Stimulated activated CD4-positive, alpha-beta T cell treated with anti-CD3 and anti-CD28 coated beads, Interleukin-15, amount 100 ng/mL, for 1 hour (primary cell): ENCODE measurements around the gene KIR2DL4.
"Not testable (repeated sequence)": the region's sequence is repeated elsewhere in the genome, so short reads cannot be mapped to it uniquely, and the experiment has no call there.

ENCODE experiments used
- DNase-seq, 2 donors: peaks; one replicate each; pipeline ENCODE4 v3.0.0-alpha.2; 2020; ENCODE audit warnings: low read depth in 1 of 2, low spot score in 1 of 2

The KIR2DL4 gene

DNA sequence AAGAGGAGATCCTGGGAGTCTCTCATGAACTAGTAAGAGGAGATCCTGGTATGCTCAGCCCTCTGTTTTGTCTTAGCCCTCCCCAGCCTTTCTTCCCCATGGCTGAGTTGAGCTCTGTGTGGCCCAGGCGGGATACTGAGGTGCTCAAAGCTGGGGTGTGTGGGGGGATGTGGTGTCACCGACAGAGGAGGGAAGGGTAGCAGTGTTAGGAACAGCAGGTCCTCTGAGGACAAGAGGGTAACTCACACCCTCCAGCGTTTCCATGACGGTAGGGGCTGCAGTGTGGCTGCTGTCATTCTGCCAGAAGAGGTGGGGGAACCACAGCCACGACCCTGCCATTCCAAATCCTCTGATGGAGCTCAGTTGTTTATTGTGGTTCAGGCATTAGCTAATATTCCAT is 691 bp downstream of the KIR2DL4 start:
- no peak for DNase-seq

DNA sequence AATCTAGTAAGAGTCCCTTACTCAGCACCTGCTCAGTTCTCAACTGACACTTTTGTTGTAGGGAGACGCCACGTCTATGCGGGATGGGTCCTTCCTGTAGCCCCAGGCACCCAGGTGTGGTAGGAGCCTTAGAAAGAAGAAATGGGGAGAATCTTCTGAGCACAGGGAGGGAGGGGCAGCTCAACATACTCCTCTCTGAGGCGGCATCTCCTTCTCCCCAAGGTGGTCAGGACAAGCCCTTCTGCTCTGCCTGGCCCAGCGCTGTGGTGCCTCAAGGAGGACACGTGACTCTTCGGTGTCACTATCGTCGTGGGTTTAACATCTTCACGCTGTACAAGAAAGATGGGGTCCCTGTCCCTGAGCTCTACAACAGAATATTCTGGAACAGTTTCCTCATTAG is 1.2 kb downstream of the KIR2DL4 start:
- DNase-seq, result no peak

DNA sequence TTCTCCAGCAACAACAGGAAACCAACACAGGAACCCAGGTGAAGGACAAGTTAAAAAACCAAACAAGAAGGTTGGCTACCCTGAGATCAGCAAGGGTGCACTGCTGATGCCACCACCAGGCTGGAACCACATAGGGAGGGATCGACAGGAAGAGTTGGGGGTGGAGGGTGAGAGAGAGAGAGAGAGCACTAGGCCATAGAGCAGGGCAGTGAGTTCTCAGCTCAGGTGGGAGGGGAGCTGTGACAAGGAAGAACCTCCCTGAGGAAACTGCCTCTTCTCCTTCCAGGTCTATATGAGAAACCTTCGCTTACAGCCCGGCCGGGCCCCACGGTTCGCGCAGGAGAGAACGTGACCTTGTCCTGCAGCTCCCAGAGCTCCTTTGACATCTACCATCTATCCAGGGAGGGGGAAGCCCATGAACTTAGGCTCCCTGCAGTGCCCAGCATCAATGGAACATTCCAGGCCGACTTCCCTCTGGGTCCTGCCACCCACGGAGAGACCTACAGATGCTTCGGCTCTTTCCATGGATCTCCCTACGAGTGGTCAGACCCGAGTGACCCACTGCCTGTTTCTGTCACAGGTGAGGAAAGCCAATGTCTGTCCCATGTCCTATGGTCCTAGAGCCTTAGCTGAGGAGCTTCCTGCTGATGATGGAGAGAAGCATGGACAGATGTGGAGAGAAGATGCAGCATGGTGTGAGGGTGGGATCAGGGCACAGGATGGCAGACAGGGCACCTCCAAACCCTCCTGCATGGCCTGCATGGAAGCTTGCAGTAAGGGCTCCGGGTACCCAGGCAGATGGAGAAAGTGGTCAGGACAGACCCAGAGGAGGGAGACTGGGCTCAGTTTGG is 2.5 kb downstream of the KIR2DL4 start:
- no peak for DNase-seq

DNA sequence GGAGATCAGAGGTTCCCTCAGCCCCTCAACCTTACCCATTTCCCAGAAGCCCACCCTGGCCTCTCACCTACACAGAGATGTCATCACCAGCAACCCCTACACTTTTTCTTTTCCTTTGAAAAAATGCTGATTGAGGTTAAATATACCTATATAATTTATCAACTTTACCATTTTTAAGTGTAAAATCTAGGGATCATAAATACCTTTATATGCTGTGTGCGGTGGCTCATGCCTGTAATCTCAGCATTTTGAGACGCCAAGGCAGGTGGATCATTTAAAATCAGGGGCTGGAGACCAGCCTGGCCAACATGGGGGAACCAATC is 3.1 kb downstream of the KIR2DL4 start:
- no peak for DNase-seq

DNA sequence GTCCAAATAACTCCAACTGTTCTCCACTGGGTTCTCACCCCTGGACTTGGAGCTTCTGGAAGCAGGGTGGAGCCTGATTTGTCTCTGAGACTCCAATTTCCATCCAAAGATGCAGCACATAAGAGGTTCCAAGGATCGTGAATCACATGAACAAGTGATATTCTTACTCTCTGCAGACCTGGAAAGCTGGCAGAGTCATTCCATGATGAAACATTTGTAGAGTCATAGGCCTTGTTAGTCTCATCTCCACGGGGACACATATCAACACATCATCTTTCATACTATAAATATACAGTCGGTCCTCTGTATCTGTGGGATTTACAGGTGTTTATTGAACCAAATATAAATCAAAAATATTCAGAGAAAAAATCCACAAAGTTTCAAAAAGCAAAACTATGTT is 11.2 kb downstream of the KIR2DL4 start:
- not testable (repeated sequence) for DNase-seq

DNA sequence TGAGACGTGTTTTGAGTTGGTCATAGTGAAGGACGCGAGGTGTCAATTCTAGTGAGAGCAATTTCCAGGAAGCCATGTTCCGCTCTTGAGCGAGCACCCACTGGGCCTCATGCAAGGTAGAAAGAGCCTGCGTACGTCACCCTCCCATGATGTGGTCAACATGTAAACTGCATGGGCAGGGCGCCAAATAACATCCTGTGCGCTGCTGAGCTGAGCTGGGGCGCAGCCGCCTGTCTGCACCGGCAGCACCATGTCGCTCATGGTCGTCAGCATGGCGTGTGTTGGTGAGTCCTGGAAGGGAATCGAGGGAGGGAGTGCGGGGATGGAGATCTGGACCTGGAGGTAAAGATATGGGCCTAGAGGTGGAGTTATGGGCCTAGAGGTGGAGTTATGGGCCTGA is 12.8 kb downstream of the KIR2DL4 start, which contains the start of gene KIR3DL1:
Gene KIR3DL1 (plus strand): TSS at position 218 of the 400 bp plus-strand sequence.
- not testable (repeated sequence) for DNase-seq

DNA sequence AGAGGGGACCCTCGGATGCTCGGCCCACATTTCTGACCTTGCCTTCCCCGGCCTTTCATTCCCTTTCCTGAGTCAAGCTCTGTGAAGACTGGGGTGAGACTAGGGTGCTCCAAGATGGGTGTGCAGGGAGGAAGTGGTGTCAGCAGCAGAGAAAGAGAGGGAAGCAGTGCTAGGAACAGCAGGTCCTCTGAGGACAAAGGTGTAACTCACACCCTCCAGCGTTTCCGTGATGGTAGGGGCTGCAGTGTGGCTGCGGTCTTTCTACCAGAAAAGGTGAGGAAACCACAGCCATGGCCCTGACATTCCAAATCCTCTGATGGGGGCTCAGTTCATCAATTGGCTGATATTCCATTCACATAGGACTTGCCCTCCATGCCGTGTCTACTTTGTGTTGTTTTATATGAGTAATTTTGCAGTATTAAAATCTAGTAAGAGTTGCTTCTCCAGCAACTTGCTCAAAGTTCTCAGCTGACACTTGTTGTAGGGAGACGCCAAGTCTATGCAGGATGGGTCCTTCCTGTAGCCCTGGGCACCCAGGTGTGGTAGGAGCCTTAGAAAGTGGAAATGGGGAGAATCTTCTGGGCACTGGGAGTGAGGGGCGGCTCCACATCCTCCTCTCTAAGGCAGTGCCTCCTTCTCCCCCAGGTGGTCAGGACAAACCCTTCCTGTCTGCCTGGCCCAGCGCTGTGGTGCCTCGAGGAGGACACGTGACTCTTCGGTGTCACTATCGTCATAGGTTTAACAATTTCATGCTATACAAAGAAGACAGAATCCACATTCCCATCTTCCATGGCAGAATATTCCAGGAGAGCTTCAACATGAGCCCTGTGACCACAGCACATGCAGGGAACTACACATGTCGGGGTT is 14.5 kb downstream of the KIR2DL4 start:
- DNase-seq, result no peak

DNA sequence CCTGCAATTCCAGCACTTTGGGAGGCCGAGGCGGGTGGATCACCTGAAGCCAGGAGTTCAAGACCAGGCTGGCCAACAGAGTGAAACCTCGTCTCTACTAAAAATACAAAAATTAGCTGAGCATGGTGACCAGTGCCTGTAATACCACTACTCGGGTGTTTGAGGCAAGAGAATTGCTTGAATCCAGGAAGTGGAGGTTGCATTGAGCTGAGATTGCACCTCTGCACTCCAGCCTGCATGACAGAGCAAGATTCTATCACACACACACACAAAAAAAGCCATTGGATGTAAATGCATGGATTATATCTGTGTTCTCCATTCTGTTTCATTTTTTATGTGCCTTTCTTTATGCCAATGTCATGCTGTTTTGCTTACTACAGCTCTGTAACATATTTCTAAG is 21.0 kb downstream of the KIR2DL4 start:
- not testable (repeated sequence) for DNase-seq

DNA sequence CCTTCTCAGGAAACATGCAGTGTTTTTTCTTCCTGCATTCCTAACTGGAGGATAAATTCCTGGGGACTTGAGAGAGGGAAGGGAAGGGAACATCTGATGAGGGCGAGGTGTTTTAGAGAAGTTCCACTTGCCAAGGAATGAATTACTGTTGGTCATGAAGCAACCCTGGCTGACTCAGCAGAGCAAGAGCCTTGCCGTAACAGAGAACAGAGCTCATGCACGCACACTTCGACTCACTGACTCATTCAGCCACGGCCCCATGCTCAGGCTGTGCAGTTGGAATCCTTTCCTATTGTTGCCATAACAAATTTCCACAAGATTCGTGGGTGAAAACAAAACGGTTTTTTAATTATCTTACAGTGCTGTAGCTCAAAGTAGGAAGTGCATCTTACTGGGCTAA is 21.9 kb downstream of the KIR2DL4 start:
- not testable (repeated sequence) for DNase-seq

DNA sequence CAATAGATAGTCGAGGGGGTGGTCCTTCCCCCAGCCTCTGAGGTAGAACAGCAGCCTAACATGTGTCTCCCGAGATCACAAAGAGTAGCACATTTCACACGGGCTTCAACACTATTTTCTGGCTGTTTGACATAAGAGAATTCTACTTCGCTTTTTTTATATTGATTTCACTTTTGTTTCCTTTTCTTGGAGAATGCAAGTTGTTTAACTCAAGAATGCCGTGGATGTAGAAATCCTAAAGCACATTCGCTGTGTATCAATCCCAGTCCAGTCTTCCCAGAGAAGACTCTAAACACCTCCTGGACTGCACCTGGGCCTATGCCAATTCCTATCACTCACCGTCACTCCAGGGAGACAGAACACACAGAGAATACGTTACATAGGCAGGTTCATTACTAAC is 24.7 kb downstream of the KIR2DL4 start:
- not testable (repeated sequence) for DNase-seq

DNA sequence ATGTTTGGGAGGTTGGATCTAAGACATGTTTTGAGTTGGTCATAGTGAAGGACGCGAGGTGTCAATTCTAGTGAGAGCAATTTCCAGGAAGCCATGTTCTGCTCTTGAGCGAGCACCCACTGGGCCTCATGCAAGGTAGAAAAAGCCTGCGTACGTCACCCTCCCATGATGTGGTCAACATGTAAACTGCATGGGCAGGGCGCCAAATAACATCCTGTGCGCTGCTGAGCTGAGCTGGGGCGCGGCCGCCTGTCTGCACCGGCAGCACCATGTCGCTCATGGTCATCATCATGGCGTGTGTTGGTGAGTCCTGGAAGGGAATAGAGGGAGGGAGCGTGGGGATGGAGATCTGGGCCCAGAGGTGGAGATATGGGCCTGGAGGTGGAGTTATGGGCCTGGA is 29.1 kb downstream of the KIR2DL4 start, which contains the start of gene KIR2DS4:
Gene KIR2DS4 (plus strand): TSS at position 181 of the 400 bp plus-strand sequence.
- not testable (repeated sequence) for DNase-seq

DNA sequence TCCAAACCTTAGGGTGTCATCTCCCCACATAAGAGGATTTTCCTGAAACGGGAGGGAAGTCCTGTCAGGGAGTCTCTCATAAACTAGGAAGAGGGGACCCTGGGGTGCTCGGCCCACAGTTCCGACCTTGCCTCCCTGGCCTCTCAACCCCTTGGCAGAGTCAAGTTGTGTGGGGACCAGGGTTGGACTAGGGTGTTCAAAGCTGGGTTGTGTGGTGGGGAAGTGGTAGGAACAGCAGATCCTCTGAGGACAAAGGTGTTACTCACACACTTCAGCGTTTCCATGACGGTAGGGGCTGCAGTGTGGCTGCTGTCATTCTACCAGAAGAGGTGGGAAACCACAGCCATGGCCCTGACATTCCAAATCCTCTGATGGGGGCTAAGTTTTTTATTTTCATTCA is 31.7 kb downstream of the KIR2DL4 start:
- DNase-seq, result not testable (repeated sequence)

DNA sequence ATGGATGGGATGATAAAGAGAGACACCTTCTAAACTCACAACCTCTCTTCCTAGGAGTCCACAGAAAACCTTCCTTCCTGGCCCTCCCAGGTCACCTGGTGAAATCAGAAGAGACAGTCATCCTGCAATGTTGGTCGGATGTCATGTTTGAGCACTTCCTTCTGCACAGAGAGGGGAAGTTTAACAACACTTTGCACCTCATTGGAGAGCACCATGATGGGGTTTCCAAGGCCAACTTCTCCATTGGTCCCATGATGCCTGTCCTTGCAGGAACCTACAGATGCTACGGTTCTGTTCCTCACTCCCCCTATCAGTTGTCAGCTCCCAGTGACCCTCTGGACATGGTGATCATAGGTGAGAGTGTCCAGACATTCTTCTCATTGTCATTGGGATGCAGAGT is 34.1 kb downstream of the KIR2DL4 start:
- DNase-seq, result not testable (repeated sequence)

DNA sequence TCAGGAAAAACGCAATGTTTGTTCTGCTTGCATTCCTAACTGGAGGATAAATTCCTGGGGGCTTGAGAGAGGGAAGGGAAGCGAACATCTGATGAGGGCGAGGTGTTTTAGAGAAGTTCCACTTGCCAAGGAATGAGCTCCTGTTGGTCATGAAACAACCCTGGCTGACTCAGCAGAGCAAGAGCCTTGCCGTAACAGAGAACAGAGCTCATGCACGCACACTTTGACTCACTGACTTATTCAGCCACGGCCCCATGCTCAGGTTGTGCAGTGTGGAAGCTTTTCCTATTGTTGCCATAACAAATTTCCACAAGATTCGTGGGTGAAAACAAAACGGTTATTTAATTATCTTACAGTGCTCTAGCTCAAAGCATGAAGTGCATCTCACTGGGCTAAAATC is 39.8 kb downstream of the KIR2DL4 start:
- DNase-seq, result not testable (repeated sequence)

DNA sequence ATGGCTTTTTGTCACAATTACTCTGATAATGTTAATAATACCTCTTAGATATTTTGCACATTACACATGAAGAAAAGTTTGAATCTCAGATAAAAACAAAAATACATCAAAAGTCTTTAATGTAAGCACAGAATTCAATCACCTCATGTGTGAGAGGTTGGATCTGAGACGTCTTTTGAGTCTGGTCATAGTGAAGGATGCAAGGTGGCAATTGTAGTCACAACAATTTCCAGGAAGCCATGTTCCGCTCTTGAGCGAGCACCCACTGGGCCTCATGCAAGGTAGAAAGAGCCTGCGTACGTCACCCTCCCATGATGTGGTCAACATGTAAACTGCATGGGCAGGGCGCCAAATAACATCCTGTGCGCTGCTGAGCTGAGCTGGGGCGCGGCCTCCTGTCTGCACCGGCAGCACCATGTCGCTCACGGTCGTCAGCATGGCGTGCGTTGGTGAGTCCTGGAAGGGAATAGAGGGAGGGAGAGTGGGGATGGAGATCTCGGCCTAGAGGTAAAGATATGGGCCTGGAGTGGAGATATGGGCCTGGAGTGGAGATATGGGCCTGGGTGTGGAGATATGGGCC is 46.7 kb downstream of the KIR2DL4 start, which contains the start of gene KIR3DL2:
Gene KIR3DL2 (plus strand): TSS at position 383 of the 580 bp plus-strand sequence. CDS start 33 bp downstream, at position 416.
- not testable (repeated sequence) for DNase-seq

DNA sequence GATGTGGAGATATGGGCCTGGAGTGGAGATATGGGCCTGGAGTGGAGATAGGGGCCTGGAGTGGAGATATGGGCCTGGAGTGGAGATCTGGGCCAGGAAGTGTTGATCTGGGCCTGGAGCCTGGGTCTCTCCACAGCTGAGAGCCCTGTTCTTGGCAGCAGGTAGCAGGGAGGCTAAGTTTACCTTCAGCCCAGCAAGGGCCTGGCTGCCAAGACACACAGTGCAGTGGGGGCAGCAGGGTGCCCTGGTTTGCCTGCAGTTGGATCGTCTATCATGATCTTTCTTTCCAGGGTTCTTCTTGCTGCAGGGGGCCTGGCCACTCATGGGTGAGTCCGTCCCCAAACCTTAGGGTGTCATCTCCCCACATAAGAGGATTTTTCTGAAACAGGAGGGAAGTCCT is 47.5 kb downstream of the KIR2DL4 start:
- DNase-seq, result no peak

DNA sequence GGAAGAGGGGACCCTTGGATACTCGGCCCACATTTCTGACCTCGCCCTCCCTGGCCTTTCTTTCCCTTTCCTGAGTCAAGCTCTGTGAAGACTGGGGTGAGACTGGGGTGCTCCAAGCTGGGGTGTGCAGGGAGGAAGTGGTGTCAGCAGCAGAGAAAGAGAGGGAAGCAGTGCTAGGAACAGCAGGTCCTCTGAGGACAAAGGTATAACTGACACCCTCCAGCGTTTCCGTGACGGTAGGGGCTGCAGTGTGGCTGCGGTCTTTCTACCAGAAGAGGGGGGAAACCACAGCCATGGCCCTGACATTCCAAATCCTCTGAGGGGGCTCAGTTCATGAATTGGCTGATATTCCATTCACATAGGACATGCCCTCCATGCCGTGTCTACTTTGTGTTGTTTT is 47.9 kb downstream of the KIR2DL4 start:
- no peak for DNase-seq

DNA sequence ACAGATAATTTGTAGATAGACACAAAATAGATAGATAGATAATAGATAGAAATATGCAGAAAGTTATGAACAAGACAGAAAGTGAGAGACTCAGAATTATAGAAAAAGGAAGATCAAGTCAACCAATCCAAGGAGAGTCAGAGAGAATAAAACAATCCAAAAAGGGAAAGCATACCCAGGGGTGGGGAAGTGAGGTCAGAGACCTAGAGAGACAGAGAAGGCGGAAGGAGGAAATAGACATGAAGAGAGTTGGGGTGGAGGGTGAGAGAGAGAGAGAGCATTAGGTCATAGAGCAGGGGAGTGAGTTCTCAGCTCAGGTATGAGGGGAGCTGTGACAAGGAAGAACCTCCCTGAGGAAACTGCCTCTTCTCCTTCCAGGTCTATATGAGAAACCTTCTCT is 51.8 kb downstream of the KIR2DL4 start:
- not testable (repeated sequence) for DNase-seq

DNA sequence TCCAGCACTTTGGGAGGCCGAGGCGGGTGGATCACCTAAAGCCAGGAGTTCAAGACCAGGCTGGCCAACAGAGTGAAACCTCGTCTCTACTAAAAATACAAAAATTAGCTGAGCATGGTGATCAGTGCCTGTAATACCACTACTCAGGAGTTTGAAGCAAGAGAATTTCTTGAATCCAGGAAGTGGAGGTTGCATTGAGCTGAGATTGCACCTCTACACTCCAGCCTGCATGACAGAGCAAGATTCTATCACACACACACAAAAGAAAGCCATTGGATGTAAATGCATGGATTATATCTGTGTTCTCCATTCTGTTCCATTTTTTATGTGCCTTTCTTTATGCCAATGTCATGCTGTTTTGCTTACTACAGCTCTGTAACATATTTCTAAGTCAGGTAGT is 55.1 kb downstream of the KIR2DL4 start:
- DNase-seq, result not testable (repeated sequence)

DNA sequence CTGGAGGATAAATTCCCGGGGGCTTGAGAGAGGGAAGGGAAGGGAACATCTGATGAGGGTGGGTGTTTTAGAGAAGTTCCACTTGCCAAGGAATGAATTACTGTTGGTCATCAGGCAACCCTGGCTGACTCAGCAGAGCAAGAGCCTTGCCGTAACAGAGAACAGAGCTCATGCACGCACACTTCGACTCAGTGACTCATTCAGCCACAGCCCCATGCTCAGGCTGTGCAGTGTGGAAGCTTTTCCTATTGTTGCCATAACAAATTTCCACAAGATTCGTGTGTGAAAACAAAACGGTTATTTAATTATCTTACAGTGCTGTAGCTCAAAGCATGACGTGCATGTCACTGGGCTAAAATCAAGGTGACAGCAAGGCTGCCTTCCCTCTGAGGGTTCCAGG is 56.0 kb downstream of the KIR2DL4 start:
- not testable (repeated sequence) for DNase-seq

DNA sequence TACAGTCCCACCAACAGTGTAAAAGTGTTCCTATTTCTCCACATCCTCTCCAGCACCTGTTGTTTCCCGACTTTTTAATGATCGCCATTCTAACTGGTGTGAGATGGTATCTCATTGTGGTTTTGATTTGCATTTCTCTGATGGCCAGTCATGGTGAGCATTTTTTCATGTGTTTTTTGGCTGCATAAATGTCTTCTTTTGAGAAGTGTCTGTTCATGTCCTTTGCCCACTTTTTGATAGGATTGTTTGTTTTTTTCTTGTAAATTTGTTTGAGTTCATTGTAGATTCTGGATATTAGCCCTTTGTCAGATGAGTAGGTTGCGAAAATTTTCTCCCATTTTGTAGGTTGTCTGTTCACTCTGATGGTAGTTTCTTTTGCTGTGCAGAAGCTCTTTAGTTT is 60.0 kb downstream of the KIR2DL4 start:
- not testable (repeated sequence) for DNase-seq
